IPS-18c (cell line): ENCODE data around the gene JMJD1C.
A peak's percentile ranks its signal among the peaks of the same experiment; 100 is the strongest.
"Not testable (repeated sequence)": the region's sequence is repeated elsewhere in the genome, so short reads cannot be mapped to it uniquely, and the experiment has no call there.

Source experiments
- H3K4me3 ChIP-seq: 2 replicates; pipeline ENCODE4 v1.7.0; 2013; ENCODE audit warnings: low read depth, mild to moderate bottlenecking, low read length, moderate library complexity; ENCODE audit not compliant: insufficient read depth
- H3K9me3 ChIP-seq: one replicate; pipeline ENCODE4 v1.6.1; 2013; ENCODE audit warnings: mild to moderate bottlenecking, low read length, moderate library complexity; ENCODE audit not compliant: control insufficient read depth, insufficient read depth

Gene JMJD1C

GRCh38 chr10:63165249-63165648, 300.5 kb downstream of the JMJD1C start:
- no peak overlapping the region for H3K4me3 ChIP-seq
- H3K9me3 ChIP-seq: no peaks in the 10 kb centered on the region

GRCh38 chr10:63164166-63164623, 301.6 kb downstream of the JMJD1C start:
- Histone ChIP-seq H3K4me3 (no peak overlapping the region), H3K9me3 (no peaks in the 10 kb centered on the region)

- no peaks in the 10 kb centered on the region for H3K9me3 ChIP-seq
Observed at GRCh38 chr10:63161592-63161991, 304.2 kb downstream of the JMJD1C start.

GRCh38 chr10:63157845-63158624, 307.7 kb downstream of the JMJD1C start:
- Histone ChIP-seq H3K9me3 (no peaks in the 10 kb centered on the region), H3K4me3 (no peak overlapping the region)

More at GRCh38 chr10:63161592-63161991, 304.2 kb downstream of the JMJD1C start:
- no peak overlapping the region for H3K4me3 ChIP-seq

- H3K9me3 ChIP-seq: no peaks in the 10 kb centered on the region
Observed at GRCh38 chr10:63156236-63156635, 309.5 kb downstream of the JMJD1C start.

GRCh38 chr10:63155388-63156020, 310.3 kb downstream of the JMJD1C start:
- no peaks in the 10 kb centered on the region for H3K9me3 ChIP-seq

More at GRCh38 chr10:63156236-63156635, 309.5 kb downstream of the JMJD1C start:
- H3K4me3 ChIP-seq: no peak overlapping the region

GRCh38 chr10:63154546-63155387, 311.0 kb downstream of the JMJD1C start:
- Histone ChIP-seq H3K4me3 (no peak overlapping the region), H3K9me3 (no peaks in the 10 kb centered on the region)

More at GRCh38 chr10:63155388-63156020, 310.3 kb downstream of the JMJD1C start:
- no peak overlapping the region for H3K4me3 ChIP-seq

GRCh38 chr10:63153868-63154545, 311.8 kb downstream of the JMJD1C start:
- not testable (repeated sequence) for H3K9me3 ChIP-seq, H3K4me3 ChIP-seq

GRCh38 chr10:63150745-63151144, 315.0 kb downstream of the JMJD1C start:
- Histone ChIP-seq H3K9me3 (no peaks in the 10 kb centered on the region), H3K4me3 (no peak overlapping the region)

- Histone ChIP-seq H3K9me3 (no peaks in the 10 kb centered on the region), H3K4me3 (no peak overlapping the region)
Observed at GRCh38 chr10:63146503-63146902, 319.3 kb downstream of the JMJD1C start.

- Histone ChIP-seq H3K4me3 (no peak overlapping the region), H3K9me3 (no peaks in the 10 kb centered on the region)
Observed at GRCh38 chr10:63145782-63146181, 320.0 kb downstream of the JMJD1C start.

- no peak overlapping the region for H3K4me3 ChIP-seq
- no peaks in the 10 kb centered on the region for H3K9me3 ChIP-seq
Observed at GRCh38 chr10:63143987-63144386, 321.8 kb downstream of the JMJD1C start.

GRCh38 chr10:63142136-63142535, 323.6 kb downstream of the JMJD1C start:
- Histone ChIP-seq H3K9me3 (no peaks in the 10 kb centered on the region), H3K4me3 (no peak overlapping the region)

GRCh38 chr10:63140077-63140476, 325.7 kb downstream of the JMJD1C start:
- Histone ChIP-seq H3K9me3 (no peaks in the 10 kb centered on the region), H3K4me3 (no peak overlapping the region)

GRCh38 chr10:63137306-63137705, 328.5 kb downstream of the JMJD1C start:
- Histone ChIP-seq H3K9me3 (no peaks in the 10 kb centered on the region), H3K4me3 (no peak overlapping the region)

GRCh38 chr10:63133821-63134557, 331.8 kb downstream of the JMJD1C start:
- peak overlapping the region; percentile 95 for H3K4me3 ChIP-seq
- H3K9me3 ChIP-seq: no peaks in the 10 kb centered on the region
